B cell (primary cell): ENCODE measurements around the gene BTG1. TPM values are rescaled to one million over a fixed set of nuclear protein-coding genes. Genes with fewer than 3 reads are reported as not detected.

Experiments
- ATAC-seq: fragments of 200-7000 bp; cut with Tn5 transposase; one replicate; pipeline ENCODE4 v1.10.0; 2021; ENCODE audit warnings: low read depth, mild to moderate bottlenecking, moderate number of reproducible peaks, moderate library complexity
- CTCF ChIA-PET: fragments of 350-600 bp; sonication (Branson Sonifier 250); formaldehyde crosslinking; loops from one replicate; lab custom pipeline; 2021; ENCODE audit warnings: antibody characterized with exemption, inconsistent platforms; lab: Charles Lee
- POLR2A ChIA-PET: fragments of 350-600 bp; sonication (Branson Sonifier 250); formaldehyde crosslinking; loops from one replicate; lab custom pipeline; 2021; ENCODE audit warnings: antibody characterized with exemption; lab: Charles Lee
- DNase-seq: peaks from one replicate; pipeline ENCODE4 v3.0.0; 2013
- H2AFZ ChIP-seq: 2 replicates; pipeline ENCODE4 v1.6.1; 2012; ENCODE audit warnings: mild to moderate bottlenecking, low read depth, low read length; ENCODE audit not compliant: insufficient read depth, poor library complexity, severe bottlenecking
- H3K27ac ChIP-seq, 2 donors: 1 replicate in 1 of 2; 2 replicates in 1 of 2; pipeline ENCODE4 v1.5.1; 2012 to 2013; ENCODE audit warnings: low read length in 2 of 2, mild to moderate bottlenecking in 2 of 2, moderate library complexity in 1 of 2
- H3K27me3 ChIP-seq, 4 experiments: fragments of 200-600 bp in 1 of 4; sonication (generic) in 1 of 4; replicated peaks in 1 of 4; 1 replicate in 2 of 4; 2 replicates in 2 of 4; pipeline versions ENCODE4 v1.6.1 to v1.7.0; 2013 to 2016; ENCODE audit warnings: low read length in 3 of 4, mild to moderate bottlenecking in 2 of 4, mixed read lengths in 1 of 4, moderate library complexity in 1 of 4; ENCODE audit not compliant: insufficient read depth in 4 of 4, control insufficient read depth in 3 of 4; ENCODE audit errors: control extremely low read depth in 1 of 4
- H3K36me3 ChIP-seq, 2 experiments: replicated peaks in 1 of 2; 1 replicate in 1 of 2; 2 replicates in 1 of 2; pipeline versions ENCODE4 v1.6.1 to v1.7.1; 2013; ENCODE audit warnings: low read length in 1 of 2; ENCODE audit not compliant: insufficient read depth in 2 of 2, control insufficient read depth in 1 of 2; ENCODE audit errors: control extremely low read depth in 1 of 2, extremely low read depth in 1 of 2
- H3K4me1 ChIP-seq, 2 donors: fragments of 200-600 bp in 1 of 2; sonication (generic) in 1 of 2; 1 replicate in 1 of 2; 2 replicates in 1 of 2; pipeline versions ENCODE4 v1.5.1 to v1.6.1; 2013 to 2017; ENCODE audit warnings: low read length in 2 of 2; ENCODE audit not compliant: control insufficient read depth in 2 of 2, insufficient read depth in 2 of 2
- H3K4me2 ChIP-seq: replicated peaks from 2 replicates; pipeline ENCODE3; 2012; ENCODE audit warnings: mild to moderate bottlenecking, low read depth, low read length; ENCODE audit not compliant: poor library complexity, severe bottlenecking
- H3K4me3 ChIP-seq, 5 experiments: fragments of 200-600 bp in 1 of 5; sonication (generic) in 1 of 5; 1 replicate in 3 of 5; 2 replicates in 2 of 5; pipeline versions ENCODE4 v1.5.1 to v1.7.0; 2011 to 2016; ENCODE audit warnings: low read length in 4 of 5, mild to moderate bottlenecking in 4 of 5, low read depth in 2 of 5, control low read depth in 1 of 5, moderate library complexity in 1 of 5; ENCODE audit not compliant: insufficient read depth in 1 of 5; ENCODE audit errors: control extremely low read depth in 1 of 5, extremely low read depth in 1 of 5
- H3K79me2 ChIP-seq: fragments of 200-600 bp; sonication (generic); one replicate; pipeline ENCODE4 v1.6.0; 2016; ENCODE audit warnings: low read length; ENCODE audit not compliant: control insufficient read depth, insufficient read depth
- H3K9ac ChIP-seq: fragments of 200-600 bp; sonication (generic); 2 replicates; pipeline ENCODE4 v1.6.1; 2017; ENCODE audit warnings: mild to moderate bottlenecking, low read length, moderate library complexity
- H3K9me3 ChIP-seq, 3 donors: one replicate each; pipeline versions ENCODE4 v1.6.1 to v1.7.1; 2013; ENCODE audit warnings: low read length in 2 of 3; ENCODE audit not compliant: control insufficient read depth in 2 of 3, insufficient read depth in 1 of 3; ENCODE audit errors: control extremely low read depth in 1 of 3
- H4K20me1 ChIP-seq: 2 replicates; pipeline ENCODE4 v1.6.0; 2012; ENCODE audit warnings: mild to moderate bottlenecking, low read length; ENCODE audit not compliant: insufficient read depth, control insufficient read depth, poor library complexity, severe bottlenecking
- H3K27ac Mint-ChIP-seq: one replicate; pipeline ENCODE4 v1.8.0; 2021; ENCODE audit warnings: mixed read lengths
- H3K27me3 Mint-ChIP-seq: one replicate; pipeline ENCODE4 v1.8.0; 2021; ENCODE audit warnings: mixed read lengths
- H3K4me1 Mint-ChIP-seq: one replicate; pipeline ENCODE4 v1.8.0; 2021; ENCODE audit warnings: mixed read lengths
- H3K4me3 Mint-ChIP-seq: one replicate; pipeline ENCODE4 v1.8.0; 2021; ENCODE audit warnings: mixed read lengths
- H3K9me3 Mint-ChIP-seq: one replicate; pipeline ENCODE4 v1.8.0; 2022; ENCODE audit warnings: mixed read lengths; ENCODE audit not compliant: insufficient read depth
- EZH2 ChIP-seq: IDR thresholded peaks from 2 replicates; pipeline ENCODE4 v1.6.1; 2012; ENCODE audit warnings: borderline replicate concordance, low read depth, mild to moderate bottlenecking, moderate library complexity, low read length; ENCODE audit not compliant: insufficient read depth, poor library complexity, severe bottlenecking
- WGBS: methylation state at CpG from one replicate; pipeline ENCODE4 v1.1.5; 2013; ENCODE audit warnings: missing lambda C conversion rate; ENCODE audit not compliant: insufficient coverage; 5-methylcytosine and 5-hydroxymethylcytosine counted together
- intact Hi-C: fragments of 100-400 bp; cut with micrococcal nuclease; formaldehyde crosslinking; loops from one replicate; pipeline ENCODE4 v1.10.0; 2022
- polyA plus RNA-seq: library from polyadenylated mRNA; depleted of rRNA; stranded (reverse); fragments of >200 nt; gene quantifications from 2 replicates; pipeline ENCODE4 v1.2.3, GENCODE V29; 2012
- total RNA-seq, 2 donors: library from RNA; stranded (reverse); fragments of 120-200 nt in 1 of 2; gene quantifications; 1 replicate in 1 of 2; 2 replicates in 1 of 2; pipeline versions ENCODE4 v1.2.3 to v1.2.4, GENCODE V29; 2013 to 2022
- TF ChIP-seq, protein P1 (sequence below): fragments of 200-600 bp; IDR thresholded peaks from one replicate; pipeline ENCODE4 v1.8.0; 2022; ENCODE audit warnings: antibody characterized with exemption, mild to moderate bottlenecking

BTG1 gene
- total and polyA plus RNA-seq, 2 donors (not counting 1 experiment from before 2014, with no cell fraction given) = 322 to 733 TPM

DNA sequence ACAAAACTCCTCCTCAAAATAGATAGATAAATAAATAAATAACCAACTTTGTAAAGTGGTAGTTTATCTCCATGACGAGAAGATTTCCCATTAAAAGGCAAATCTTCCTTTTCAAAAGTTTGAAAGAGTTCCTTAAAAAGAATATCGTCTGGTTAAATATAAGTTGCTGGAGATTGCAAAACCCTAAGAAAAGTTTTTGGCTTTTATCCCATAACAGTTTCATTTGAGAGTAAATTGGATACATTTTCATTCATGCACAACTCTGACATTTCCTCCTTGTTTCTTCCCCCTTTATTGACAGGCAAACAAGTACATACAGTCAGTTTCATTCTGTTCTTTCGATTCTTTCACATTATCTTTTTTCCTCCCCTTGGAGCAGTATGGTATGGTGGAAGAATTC lies 45.4 kb upstream of the BTG1 start:
- peak overlapping the region in 2 of 5 experiments; percentile 2 to 15 for H3K4me3 ChIP-seq
- no peaks in the 10 kb centered on the region for H3K27me3 ChIP-seq
- no peaks in the 10 kb centered on the region for H4K20me1 ChIP-seq
- no peak overlapping the region for H2AFZ ChIP-seq
- H3K4me3 Mint-ChIP-seq = peak overlapping the region; percentile 17
- POLR2A ChIA-PET = no interaction called here
- DNase-seq (no peak), ATAC-seq (no peak)
- intact Hi-C loops = loop anchor here (5.0 kb wide), 1 partner anchor 34 kb away; no protein-coding TSS in a partner anchor
- no peak for TF ChIP-seq EZH2
- TF ChIP-seq, protein P1, sequence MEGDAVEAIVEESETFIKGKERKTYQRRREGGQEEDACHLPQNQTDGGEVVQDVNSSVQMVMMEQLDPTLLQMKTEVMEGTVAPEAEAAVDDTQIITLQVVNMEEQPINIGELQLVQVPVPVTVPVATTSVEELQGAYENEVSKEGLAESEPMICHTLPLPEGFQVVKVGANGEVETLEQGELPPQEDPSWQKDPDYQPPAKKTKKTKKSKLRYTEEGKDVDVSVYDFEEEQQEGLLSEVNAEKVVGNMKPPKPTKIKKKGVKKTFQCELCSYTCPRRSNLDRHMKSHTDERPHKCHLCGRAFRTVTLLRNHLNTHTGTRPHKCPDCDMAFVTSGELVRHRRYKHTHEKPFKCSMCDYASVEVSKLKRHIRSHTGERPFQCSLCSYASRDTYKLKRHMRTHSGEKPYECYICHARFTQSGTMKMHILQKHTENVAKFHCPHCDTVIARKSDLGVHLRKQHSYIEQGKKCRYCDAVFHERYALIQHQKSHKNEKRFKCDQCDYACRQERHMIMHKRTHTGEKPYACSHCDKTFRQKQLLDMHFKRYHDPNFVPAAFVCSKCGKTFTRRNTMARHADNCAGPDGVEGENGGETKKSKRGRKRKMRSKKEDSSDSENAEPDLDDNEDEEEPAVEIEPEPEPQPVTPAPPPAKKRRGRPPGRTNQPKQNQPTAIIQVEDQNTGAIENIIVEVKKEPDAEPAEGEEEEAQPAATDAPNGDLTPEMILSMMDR = no peak
- peak overlapping the region; percentile 22 for H3K9ac ChIP-seq
- WGBS = no CpG with 5 or more reads among the region's 3 CpGs
- H3K27ac ChIP-seq = no peak overlapping the region
- CTCF ChIA-PET = interaction anchor here (0.7 kb wide), 1 partner anchor 83 kb away, joined by 5 read pairs; no protein-coding TSS in a partner anchor
- peak overlapping the region; percentile 40 for H3K4me2 ChIP-seq
- H3K27ac Mint-ChIP-seq = peak overlapping the region; percentile 10
- H3K79me2 ChIP-seq = no peaks in the 10 kb centered on the region
- H3K27me3 Mint-ChIP-seq = no peaks in the 10 kb centered on the region
- peaks cover 33 to 49% of the 10 kb centered on the region in 2 donors for H3K4me1 ChIP-seq
- peaks cover 51% of the 10 kb centered on the region for H3K4me1 Mint-ChIP-seq
- H3K9me3 ChIP-seq = peaks cover 0 to 3% (median 0%) of the 10 kb centered on the region in 3 donors
- H3K36me3 ChIP-seq = no peaks in the 10 kb centered on the region
- peaks cover 3% of the 10 kb centered on the region for H3K9me3 Mint-ChIP-seq

DNA sequence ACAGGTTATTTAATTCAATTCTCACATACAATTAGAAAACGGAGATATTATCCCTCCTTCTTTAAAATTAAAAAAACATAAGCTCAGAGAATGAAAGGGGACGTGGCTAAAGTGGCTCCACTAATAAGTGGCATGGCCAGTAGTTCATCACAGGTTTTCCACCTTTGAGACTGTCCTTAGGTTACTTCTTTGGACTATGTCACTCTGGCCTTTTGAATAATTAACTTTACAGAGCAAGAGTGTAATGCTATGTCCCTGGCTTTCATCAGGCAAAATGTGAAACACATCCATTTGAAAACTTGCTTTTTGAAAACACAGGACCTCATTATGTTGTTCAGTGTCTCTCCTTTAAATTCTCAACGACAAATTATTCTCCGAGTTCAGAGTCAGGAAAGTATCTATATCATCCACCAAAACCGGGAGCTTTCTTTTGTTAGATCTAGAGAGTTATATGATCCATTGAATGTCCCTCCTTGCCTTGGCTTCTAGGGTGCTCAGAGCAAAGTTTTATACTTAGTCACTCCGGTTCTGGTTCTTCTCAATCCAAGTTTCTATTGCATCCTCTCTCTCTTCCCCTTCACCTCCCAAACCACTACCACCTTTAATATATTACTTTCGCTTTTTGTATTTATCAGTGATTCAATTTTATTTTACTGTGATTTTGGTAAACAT lies 43.0 kb upstream of the BTG1 start:
- ChIA-PET CTCF (no interaction called here), POLR2A (no interaction called here)
- Histone ChIP-seq H3K4me3 (no peak overlapping the region), H4K20me1 (no peaks in the 10 kb centered on the region), H3K27ac (peak overlapping the region in 1 of 2 donors; percentile 49), H3K4me2 (no peak overlapping the region), H3K36me3 (no peaks in the 10 kb centered on the region), H3K27me3 (no peaks in the 10 kb centered on the region), H2AFZ (peak overlapping the region; percentile 17), H3K79me2 (peaks cover 5% of the 10 kb centered on the region), H3K9ac (no peak overlapping the region), H3K4me1 (peaks cover 50 to 62% of the 10 kb centered on the region in 2 donors), H3K9me3 (peaks cover 0 to 5% (median 3%) of the 10 kb centered on the region in 3 donors)
- no peaks in the 10 kb centered on the region for H3K27me3 Mint-ChIP-seq
- H3K4me1 Mint-ChIP-seq = peaks cover 68% of the 10 kb centered on the region
- 90% methylated on average over 2 of the region's 7 CpGs for WGBS
- H3K27ac Mint-ChIP-seq = peak overlapping the region; percentile 4
- no peak for TF ChIP-seq EZH2
- TF ChIP-seq, protein P1 = no peak
- ATAC-seq (no peak), DNase-seq (no peak)
- intact Hi-C loops = loop anchor here (5.0 kb wide), 1 partner anchor 41 kb away; the partner anchor contains the start of gene BTG1
- H3K9me3 Mint-ChIP-seq = peaks cover 7% of the 10 kb centered on the region
- no peak overlapping the region for H3K4me3 Mint-ChIP-seq
